ENCODE results near the gene DGCR2. TPM values are rescaled to one million over a fixed set of nuclear protein-coding genes. Genes with fewer than 3 reads are reported as not detected.

DGCR2 gene
- total and polyA plus RNA-seq, 2 of the 8 experiments (the other 6 are each of a cell fraction or from before 2014, with no cell fraction given): 42.3 to 62.2 TPM

- TF ChIP-seq CHD7 (IDR thresholded peaks at IDR 0.05; ENCODE audit: insufficient replicate concordance, low read length) (no peak), BACH1 (IDR thresholded peaks at IDR 0.05; ENCODE audit: low read length) (no peak), ATF2 (IDR thresholded peaks at IDR 0.05; ENCODE audit: low read length) (no peak), YY1 (IDR thresholded peaks at IDR 0.05; ENCODE audit: low read depth, low read length) (no peak), SP2 (IDR thresholded peaks at IDR 0.05; ENCODE audit: low read length) (no peak), RBBP5 (IDR thresholded peaks at IDR 0.05; ENCODE audit: borderline replicate concordance, low read depth, low read length) (no peak), PHF8 (conservative IDR thresholded peaks at IDR 0.05; ENCODE audit: low read depth, low read length) (no peak), TAF1 (IDR thresholded peaks at IDR 0.05; ENCODE audit: low read depth, low read length) (no peak), EP300 (IDR thresholded peaks at IDR 0.05; ENCODE audit: borderline replicate concordance in 1 of 2, low read depth in 2 of 2, low read length in 2 of 2) (no peak), TAF7 (optimal IDR thresholded peaks at IDR 0.05; ENCODE audit: borderline replicate concordance, low read depth, low read length) (no peak)
Observed at GRCh38 chr22:19139974-19140373, 17.8 kb upstream of the DGCR2 start (continued).

Data from H1 (cell line).